NCI-H69 (cell line): Measurements from ENCODE around the gene LRRC37A.
"Not testable (repeated sequence)": the region's sequence is repeated elsewhere in the genome, so short reads cannot be mapped to it uniquely, and the experiment has no call there.

Experiments
- DNase-seq: peaks from one replicate; lab custom pipeline; 2025; lab: John Stamatoyannopoulos, UW

The LRRC37A gene

DNA sequence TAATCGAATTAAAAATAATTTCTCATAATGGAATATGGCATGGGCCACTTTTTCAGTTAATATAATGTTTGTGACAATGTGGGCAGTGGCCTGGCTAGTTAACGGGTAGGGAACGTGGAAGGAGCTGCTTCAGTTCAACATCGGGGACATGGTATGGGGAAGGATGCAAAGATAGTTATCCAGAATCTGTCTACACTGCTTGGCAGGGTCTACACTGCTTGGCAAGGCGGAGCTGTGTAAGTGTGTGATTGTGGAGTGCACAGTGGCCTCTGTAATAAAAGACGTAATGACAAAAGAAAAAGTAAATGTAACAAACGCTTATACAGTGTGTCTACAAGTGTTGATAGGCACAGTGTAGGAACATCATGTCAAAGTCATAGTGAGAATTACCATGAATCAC is 7.3 kb upstream of the LRRC37A start:
- not testable (repeated sequence) for DNase-seq

DNA sequence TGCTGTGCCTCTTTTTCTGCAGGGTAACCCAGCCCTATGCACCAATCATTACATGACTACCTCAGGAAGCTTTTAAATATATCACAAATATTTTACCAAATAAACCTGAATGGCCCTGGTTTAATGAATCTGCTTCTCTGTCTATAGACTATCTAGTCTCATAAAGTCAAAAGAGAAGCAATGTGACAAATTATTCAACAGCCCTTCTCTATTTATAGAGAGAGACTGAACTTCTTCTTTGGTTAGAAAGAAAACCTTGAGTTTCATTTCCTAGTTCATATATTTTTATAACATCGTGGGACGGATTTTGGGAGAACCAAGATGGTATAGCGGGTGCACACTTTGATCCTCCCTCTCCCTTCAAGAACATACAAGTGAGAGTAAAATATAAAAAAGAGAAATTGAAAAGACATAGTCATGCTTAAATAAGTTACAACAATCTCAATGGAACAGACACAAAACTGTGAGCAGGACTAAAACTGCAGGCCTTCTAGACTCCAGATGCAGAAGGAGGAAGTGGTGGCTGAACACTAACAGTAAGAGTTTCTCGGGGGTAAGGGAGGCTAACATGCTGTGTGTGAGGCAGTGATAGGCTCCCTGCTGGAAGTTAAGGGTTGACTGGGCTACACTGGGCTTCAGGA is 3.9 kb upstream of the LRRC37A start:
- DNase-seq, result not testable (repeated sequence)

DNA sequence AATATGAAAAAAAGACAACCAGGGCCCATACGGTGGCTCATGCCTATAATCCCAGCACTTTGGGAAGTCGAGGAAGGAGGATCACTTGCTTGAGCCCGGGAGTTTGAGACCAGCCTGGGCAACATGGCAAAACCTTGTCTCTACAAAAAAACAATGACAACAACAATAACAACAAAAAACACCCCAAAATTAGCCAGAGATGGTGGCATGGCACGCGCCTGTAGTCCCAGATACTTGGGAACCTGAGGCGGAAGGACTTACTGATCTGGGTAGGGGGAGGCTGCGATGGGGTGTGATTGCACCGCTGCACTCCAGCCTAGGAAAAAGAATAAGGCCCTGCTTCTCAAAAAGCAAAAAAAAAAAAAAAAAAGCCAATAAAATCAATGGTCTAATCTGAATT is 3.3 kb upstream of the LRRC37A start:
- DNase-seq, result not testable (repeated sequence)

DNA sequence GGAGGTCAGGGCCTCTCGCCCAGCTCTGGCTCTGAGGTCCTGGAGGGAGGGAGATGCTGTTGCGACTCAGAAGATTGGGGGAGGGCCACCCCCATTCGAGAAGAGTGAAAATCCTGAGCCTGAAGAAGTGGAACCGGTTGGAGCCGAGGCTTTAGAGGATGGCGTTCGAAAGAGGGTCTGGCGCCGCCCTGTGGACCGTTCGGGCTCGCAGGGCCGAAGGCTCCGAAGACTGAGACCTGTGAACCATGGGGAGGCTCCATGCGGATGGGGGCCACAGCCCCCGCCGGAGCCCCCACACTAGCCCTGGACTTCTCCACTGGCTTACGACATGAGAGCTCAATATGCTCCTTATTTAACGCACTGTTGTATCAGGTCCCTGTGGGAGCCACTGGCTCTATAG is 46.3 kb downstream of the LRRC37A start:
- not testable (repeated sequence) for DNase-seq

DNA sequence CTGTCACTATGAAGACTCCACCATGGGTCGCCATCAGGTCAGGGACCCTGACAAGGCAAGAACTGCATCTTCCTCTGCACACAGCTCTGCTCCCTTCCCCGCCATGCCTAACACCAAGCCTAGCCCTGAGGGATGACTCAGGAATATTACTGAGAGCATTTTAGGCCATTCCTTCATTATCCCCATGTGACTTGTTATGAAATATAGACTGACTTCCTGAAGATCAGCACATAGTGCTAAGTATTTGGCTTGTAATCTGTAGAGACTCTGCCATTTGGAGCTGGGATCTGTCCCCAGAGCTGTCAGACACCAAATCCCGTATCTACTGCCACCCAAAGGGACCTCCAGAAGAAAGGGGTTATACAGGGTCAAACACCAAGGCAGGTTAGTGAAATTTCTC is 47.2 kb downstream of the LRRC37A start:
- DNase-seq, result not testable (repeated sequence)

DNA sequence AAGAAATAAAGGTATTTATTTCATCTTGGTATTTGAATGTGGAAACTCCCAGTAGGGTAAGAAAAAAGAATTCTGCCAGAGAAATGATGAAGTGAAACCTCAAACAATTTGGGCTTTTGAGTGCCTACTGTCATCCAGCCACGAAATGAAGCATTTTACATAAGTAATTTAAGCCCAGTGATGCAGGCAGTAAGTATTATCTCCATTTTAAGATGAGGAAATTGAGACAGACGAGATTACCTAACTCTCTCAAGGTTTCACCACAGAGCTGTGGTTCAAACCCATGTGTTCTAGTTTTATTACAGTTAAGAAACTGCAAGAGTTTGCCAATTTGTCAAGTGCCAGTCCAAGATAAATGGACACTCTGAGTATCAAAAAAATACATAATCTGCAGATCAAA is 53.4 kb downstream of the LRRC37A start:
- not testable (repeated sequence) for DNase-seq

DNA sequence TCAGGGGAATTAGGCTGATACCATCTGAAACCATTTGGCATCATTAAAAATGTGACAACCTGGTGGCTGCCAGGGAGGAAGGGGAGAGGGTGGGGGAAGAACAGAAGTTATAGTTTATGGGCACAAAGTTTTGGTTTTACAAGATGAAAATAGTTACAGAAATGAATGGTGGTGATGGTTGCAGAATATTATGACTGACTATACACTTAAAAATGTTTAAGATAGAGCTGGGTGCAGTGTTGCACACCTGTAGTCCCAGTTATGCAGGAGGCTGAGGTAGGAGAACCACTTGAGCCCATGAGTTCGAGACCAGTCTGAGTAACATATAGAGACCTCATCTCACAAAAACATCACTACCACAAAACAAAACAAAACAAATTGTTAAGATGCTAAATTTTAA is 54.1 kb downstream of the LRRC37A start:
- not testable (repeated sequence) for DNase-seq

DNA sequence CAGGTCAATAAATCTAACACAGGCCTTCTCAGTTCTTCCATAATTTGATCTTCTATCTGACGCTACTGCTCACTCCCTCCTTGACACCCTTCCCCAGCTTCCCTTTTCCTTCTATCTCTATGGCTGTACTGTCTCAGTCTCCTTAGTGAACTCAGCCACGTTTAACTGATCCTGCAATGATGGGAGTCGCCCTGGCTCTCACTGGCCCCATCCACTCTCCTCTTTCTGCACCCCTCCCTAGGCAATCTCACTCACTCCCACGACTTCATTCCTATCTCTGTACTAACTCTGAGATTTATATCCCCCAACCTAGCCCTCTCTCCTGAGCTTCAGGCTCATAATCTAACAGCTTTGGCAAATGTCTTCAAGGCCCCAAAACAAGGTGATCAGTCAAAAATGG is 58.9 kb downstream of the LRRC37A start:
- DNase-seq, result not testable (repeated sequence)

DNA sequence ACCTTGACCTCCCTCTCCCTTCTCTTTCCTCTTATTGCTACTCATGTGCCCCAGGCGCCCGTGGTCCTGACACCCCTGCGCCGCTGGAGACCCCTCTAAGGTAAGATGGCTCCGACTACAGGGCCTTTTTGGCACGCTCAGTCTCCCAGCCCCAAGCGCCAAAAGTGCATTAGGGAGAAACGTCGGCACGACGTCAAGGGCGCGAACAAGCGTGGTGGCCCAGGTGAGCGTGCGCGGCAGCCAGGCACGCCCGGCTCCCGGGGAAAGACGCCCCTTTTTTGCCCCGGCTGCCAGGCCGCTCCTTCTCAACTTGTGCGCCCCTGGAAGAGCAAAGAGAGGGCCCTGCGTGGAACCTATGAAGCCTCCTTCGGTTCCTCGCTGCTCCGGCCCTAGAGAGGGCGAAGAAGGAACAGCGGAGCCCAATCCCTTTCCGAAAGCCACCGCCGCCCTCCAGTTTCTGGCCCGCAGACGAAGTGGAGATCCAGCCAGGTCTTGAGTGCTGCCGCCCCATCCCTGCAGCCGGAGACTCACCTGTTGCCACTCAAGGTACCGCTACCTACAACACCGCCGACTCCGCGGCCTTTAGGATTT is 66.3 kb downstream of the LRRC37A start:
- DNase-seq, result not testable (repeated sequence)

DNA sequence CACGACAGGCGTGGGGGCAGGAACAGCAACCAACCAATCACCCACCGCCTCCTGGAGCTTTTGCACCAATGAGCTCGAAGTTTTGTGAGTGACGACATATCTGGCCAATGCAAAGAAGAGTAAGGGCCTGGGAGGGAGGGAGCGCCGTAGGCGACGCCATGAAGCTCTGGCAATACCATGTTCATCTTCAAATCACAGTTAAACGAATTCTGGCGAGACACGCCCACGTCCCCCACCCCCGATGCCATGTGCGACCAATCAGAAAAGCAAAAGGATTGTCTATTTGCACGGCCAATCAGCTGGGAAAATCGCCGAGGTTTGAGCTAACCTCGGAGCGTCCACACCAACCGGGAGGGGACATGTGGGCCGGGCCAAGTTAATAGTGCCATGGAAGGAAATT is 66.8 kb downstream of the LRRC37A start, which contains the start of gene ARL17B:
Gene ARL17B (minus strand): TSS at position 12 of the 400 bp plus-strand sequence. CDS start 3,369 bp downstream, outside the sequence.
- not testable (repeated sequence) for DNase-seq

DNA sequence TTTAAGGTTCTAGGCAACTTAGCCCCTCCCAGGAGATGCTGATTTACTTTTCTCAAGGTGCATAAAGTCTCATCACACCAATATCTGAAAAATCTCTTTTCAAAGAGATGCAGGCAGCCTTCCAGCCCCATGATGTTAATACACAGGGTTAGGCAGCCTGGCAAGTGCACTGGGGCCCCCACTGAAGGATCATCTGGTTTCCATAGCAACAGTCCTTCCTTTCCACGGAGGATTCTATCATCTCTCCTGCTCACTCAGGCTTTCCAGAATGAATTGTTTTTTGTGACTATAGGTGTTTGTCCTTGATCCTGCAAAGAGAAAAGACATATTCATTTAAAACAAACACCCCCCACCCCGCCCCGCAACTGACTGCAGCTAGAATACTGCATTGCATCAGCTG is 72.6 kb downstream of the LRRC37A start:
- not testable (repeated sequence) for DNase-seq

DNA sequence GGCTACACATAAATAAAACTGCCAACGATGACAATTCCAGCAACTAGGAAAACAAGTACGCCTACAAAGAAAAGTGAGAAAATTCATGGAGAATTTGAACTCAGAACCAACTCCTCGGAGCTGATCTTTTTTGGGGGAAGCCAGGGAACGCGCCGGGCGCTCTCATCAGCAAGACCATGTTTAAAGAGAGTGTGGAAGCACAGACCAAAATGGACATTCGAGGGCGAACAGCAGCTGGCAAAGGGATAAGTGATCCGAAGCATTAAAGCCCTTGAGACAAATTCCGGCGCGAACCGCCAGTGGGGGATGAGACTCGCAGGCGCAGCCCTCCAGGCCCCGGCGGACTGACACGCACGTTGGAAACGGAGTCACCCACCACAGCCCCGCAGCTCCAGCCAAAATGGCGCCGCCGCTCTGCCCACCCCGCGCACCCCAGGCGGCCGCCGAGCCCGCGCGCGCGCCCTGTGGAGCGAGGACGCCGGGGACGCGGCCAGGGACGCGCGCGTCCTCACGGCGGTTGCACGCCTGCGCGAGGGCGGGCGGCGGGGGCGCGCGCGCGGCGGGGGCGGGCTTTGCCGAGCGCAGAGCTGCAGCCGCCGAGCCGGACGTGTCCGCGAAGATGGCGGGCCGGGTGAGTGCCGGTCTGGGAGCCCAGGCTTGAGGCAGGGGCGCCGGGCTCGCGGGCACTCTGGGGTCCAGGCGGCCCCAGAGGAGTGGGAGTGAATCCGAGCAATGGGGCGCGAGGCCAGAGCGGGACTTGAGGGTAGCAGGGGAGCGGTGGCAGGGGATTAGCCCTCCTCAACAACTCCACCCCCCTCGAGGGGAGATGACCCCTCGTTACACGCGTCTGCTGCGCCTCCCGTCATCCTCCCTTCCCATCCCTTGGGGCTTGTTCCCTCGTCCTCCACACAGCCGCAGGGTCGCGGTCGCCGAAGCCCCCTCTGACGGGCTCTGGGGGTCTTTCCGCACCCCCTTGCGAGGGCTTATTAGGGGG is 77.6 kb downstream of the LRRC37A start:
- DNase-seq, result not testable (repeated sequence)

DNA sequence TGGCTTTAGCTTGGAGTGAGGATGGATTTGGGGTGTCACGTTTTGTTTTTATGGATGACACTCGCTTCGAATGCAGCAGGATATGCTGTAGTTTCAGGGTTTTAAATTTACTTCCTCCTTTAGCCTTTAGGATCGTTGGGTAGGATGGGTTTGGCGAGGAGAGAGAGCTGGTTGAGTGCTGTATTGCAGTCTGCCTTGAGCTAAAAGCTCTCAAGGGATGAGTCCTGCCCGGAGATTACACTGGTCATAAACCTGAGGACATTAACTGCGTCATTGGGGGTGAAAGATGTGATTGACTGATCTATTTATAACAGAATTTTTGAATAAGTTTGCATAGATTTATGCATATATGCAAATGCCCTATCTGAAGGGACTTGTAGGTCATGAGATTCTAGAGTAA is 78.5 kb downstream of the LRRC37A start:
- not testable (repeated sequence) for DNase-seq

DNA sequence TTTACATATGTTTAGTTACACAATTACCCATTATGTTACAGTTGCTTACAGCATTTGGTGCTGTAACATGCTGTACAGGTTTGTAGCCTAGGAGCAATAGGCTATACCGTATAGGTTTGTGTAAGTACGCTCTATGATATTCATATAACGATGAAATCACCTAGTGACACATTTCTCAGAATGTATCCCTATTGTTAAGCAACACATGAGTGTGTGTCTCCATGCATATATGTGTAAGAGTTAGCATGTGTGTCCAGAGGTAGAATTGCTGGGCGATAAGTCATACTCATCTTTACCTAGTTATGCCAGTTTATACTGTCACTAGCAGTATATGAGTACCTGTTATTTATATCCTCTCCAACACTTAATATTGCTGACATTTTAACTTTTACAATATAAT is 88.2 kb downstream of the LRRC37A start:
- not testable (repeated sequence) for DNase-seq

DNA sequence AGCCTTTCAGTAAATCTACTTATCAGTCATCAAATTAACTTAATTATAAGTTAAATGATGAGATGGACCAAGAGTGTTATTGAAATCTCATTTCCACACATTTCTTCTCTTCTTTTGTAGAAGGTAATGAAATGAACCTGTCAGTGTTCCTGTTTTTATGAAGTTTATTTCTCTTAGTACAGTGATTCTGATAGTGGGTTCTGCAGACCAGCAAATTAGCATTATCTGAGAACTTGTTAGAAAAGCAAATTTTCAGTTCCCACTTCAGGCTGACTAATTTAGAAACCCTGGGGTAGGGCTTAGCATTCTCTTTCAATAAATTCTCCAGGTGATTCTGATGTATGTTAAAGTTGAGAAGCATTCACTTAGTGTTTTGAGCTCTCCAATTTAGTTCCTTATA is 90.6 kb downstream of the LRRC37A start:
- DNase-seq, result not testable (repeated sequence)
